K562 (cell line): ENCODE results near the gene NSMF. TPM values are rescaled to one million over a fixed set of nuclear protein-coding genes. Genes with fewer than 3 reads are reported as not detected.

ENCODE experiments used
- ATAC-seq: fragments of 200-7000 bp; cut with Tn5 transposase; 3 replicates; pipeline ENCODE4 v1.9.1; 2020; ENCODE audit warnings: moderate library complexity
- BruUV-seq: library from RNA; stranded (reverse); fragments of 400-500 nt; replicated peaks from 2 replicates; lab custom pipeline; 2021; lab: Mats Ljungman, UMichigan
- CTCF ChIA-PET: fragments of 300-600 bp; formaldehyde crosslinking; extraction: SDS; loops from one replicate; lab custom pipeline; 2021; ENCODE audit warnings: low intra/inter-chr PET ratio; lab: Yijun Ruan, JAX
- POLR2A ChIA-PET: fragments of 300-600, 350-650 bp; sonication (Branson Sonifier 250); formaldehyde crosslinking; extraction: SDS; loops from one replicate; lab custom pipeline; 2021; ENCODE audit warnings: antibody characterized with exemption, inconsistent platforms; lab: Yijun Ruan, JAX
- DNase-seq, 4 experiments: peaks; one replicate each; pipeline versions ENCODE4 v3.0.0 to v3.0.0-alpha.2; 2011 to 2018; ENCODE audit warnings: low spot score in 3 of 4, mixed read lengths in 3 of 4; ENCODE audit errors: extremely low read depth in 1 of 4
- FAIRE-seq: peaks from 2 replicates; lab custom pipeline; 2011; peaks lifted over from hg19 to GRCh38; lab: Jason Lieb, UNC
- H2AFZ ChIP-seq: 2 replicates; pipeline ENCODE4 v1.6.0; 2011; ENCODE audit warnings: low read depth, low read length, control low read depth, inconsistent platforms
- H3K27ac ChIP-seq: fragments of 200-600 bp; 3 replicates; pipeline ENCODE4 v1.8.0; 2011; ENCODE audit warnings: low read depth, mild to moderate bottlenecking, control low read depth, inconsistent platforms, low read length, moderate library complexity, mixed read lengths; ENCODE audit errors: extremely low read depth
- H3K27me3 ChIP-seq, 2 experiments: fragments of 300-600 bp in 1 of 2; 2 replicates in 1 of 2; 3 replicates in 1 of 2; pipeline versions ENCODE4 v1.6.0 to v1.8.0; 2011; ENCODE audit warnings: inconsistent platforms in 2 of 2, low read length in 2 of 2, mild to moderate bottlenecking in 1 of 2, mixed read lengths in 1 of 2, moderate library complexity in 1 of 2; ENCODE audit not compliant: control insufficient read depth in 2 of 2, insufficient read depth in 2 of 2
- H3K36me3 ChIP-seq: fragments of 300-600 bp; 3 replicates; pipeline ENCODE4 v1.8.0; 2011; ENCODE audit warnings: mild to moderate bottlenecking, low read length, inconsistent platforms; ENCODE audit not compliant: control insufficient read depth, insufficient read depth
- H3K4me1 ChIP-seq, 2 experiments: fragments of 200-600 bp in 1 of 2; replicated peaks in 1 of 2; 2 replicates in 1 of 2; 3 replicates in 1 of 2; pipeline versions ENCODE4 v1.5.1 to v1.8.0; 2011; ENCODE audit warnings: inconsistent platforms in 2 of 2, low read length in 2 of 2, mild to moderate bottlenecking in 1 of 2, mixed read lengths in 1 of 2, moderate library complexity in 1 of 2; ENCODE audit not compliant: control insufficient read depth in 2 of 2, insufficient read depth in 2 of 2
- H3K4me2 ChIP-seq: 2 replicates; pipeline ENCODE4 v1.6.1; 2011; ENCODE audit warnings: low read length, control low read depth, inconsistent platforms, mixed read lengths; ENCODE audit not compliant: insufficient read depth
- H3K4me3 ChIP-seq: fragments of 200-600 bp; sonication (generic), shearing (Covaris generic); 2 replicates; pipeline ENCODE4 v1.5.1; 2016; ENCODE audit warnings: control low read depth, inconsistent platforms
- H3K79me2 ChIP-seq: fragments of 200-600 bp; 3 replicates; pipeline ENCODE4 v1.8.0; 2011; ENCODE audit warnings: low read length, inconsistent platforms; ENCODE audit not compliant: control insufficient read depth, insufficient read depth
- H3K9ac ChIP-seq, 2 experiments: 2 replicates each; pipeline versions ENCODE4 v1.6.0 to v1.6.1; 2011; ENCODE audit warnings: low read depth in 2 of 2, low read length in 2 of 2, control low read depth in 1 of 2, inconsistent platforms in 1 of 2, mild to moderate bottlenecking in 1 of 2, mixed read lengths in 1 of 2; ENCODE audit not compliant: insufficient read depth in 1 of 2
- H3K9me1 ChIP-seq: one replicate; pipeline ENCODE4 v1.6.0; 2011; ENCODE audit warnings: inconsistent platforms, mild to moderate bottlenecking, low read length, moderate library complexity; ENCODE audit not compliant: control insufficient read depth, insufficient read depth
- H3K9me3 ChIP-seq: replicated peaks from 2 replicates; pipeline ENCODE4 v1.5.1; 2011; ENCODE audit warnings: low read depth, low read length, inconsistent platforms; ENCODE audit not compliant: control insufficient read depth, insufficient read depth
- H4K20me1 ChIP-seq: replicated peaks from 2 replicates; pipeline ENCODE4 v1.6.1; 2011; ENCODE audit warnings: low read length, inconsistent platforms, mixed read lengths; ENCODE audit not compliant: control insufficient read depth, insufficient read depth
- CC2D1A ChIP-seq: fragments of 450-650 bp; IDR thresholded peaks from 2 replicates; pipeline ENCODE4 v1.6.1; 2017; ENCODE audit warnings: mild to moderate bottlenecking
- DACH1 ChIP-seq: fragments of 450-650 bp; IDR thresholded peaks from 2 replicates; pipeline ENCODE4 v1.6.1; 2018; ENCODE audit not compliant: partially characterized antibody
- EP300 ChIP-seq: IDR thresholded peaks from 2 replicates; pipeline ENCODE4 v1.6.1; 2012; ENCODE audit warnings: low read length, improper control_type of control experiment
- GABPB1 ChIP-seq: sonication (generic); formaldehyde crosslinking; IDR thresholded peaks from 2 replicates; pipeline ENCODE4 v1.8.0; 2022; ENCODE audit warnings: mild to moderate bottlenecking, missing genetic modification reagents
- GTF2A2 ChIP-seq: IDR thresholded peaks from 2 replicates; pipeline ENCODE4 v1.6.1; 2016; ENCODE audit warnings: mild to moderate bottlenecking, missing genetic modification characterization, missing compliant biosample characterization
- HDGF ChIP-seq: fragments of 450-650 bp; IDR thresholded peaks from 2 replicates; pipeline ENCODE4 v1.6.1; 2016
- HNRNPLL ChIP-seq: fragments of 200-400 bp; formaldehyde crosslinking; IDR thresholded peaks from 2 replicates; pipeline ENCODE4 v1.6.1; 2017; ENCODE audit warnings: low read length, low read depth, mild to moderate bottlenecking; ENCODE audit not compliant: poor library complexity, severe bottlenecking
- L3MBTL2 ChIP-seq: fragments of 450-650 bp; IDR thresholded peaks from 2 replicates; pipeline ENCODE4 v1.6.1; 2016; ENCODE audit warnings: mild to moderate bottlenecking, moderate library complexity
- NRF1 ChIP-seq, 2 experiments: fragments of 450-650 bp; IDR thresholded peaks in 1 of 2; conservative IDR thresholded peaks in 1 of 2; 2 replicates each; pipeline ENCODE4 v1.6.1; 2014; ENCODE audit warnings: mild to moderate bottlenecking in 2 of 2
- RCOR1 ChIP-seq, 2 experiments: IDR thresholded peaks; 2 replicates each; pipeline ENCODE4 v1.6.1; 2012; ENCODE audit warnings: low read depth in 2 of 2, low read length in 2 of 2, borderline replicate concordance in 1 of 2, improper control_type of control experiment in 1 of 2
- SFPQ ChIP-seq: fragments of 200-400 bp; formaldehyde crosslinking; IDR thresholded peaks from 2 replicates; pipeline ENCODE4 v1.6.1; 2017; ENCODE audit warnings: mild to moderate bottlenecking, low read depth, low read length, moderate library complexity
- SMC3 ChIP-seq: conservative IDR thresholded peaks from 2 replicates; pipeline ENCODE4 v1.6.1; 2011; ENCODE audit warnings: low read depth, low read length, improper control_type of control experiment; ENCODE audit not compliant: insufficient read depth
- TCF3 ChIP-seq: sonication (generic); formaldehyde crosslinking; IDR thresholded peaks from 2 replicates; pipeline ENCODE4 v1.4.0; 2020; ENCODE audit warnings: mild to moderate bottlenecking, missing genetic modification reagents
- THAP12 ChIP-seq: fragments of 250-450 bp; sonication (Bioruptor Pico); IDR thresholded peaks from 2 replicates; pipeline ENCODE4 v1.9.0; 2021; ENCODE audit warnings: mild to moderate bottlenecking, inconsistent platforms
- ZBTB7A ChIP-seq: IDR thresholded peaks from 2 replicates; pipeline ENCODE4 v1.6.1; 2011; ENCODE audit warnings: low read depth, mild to moderate bottlenecking, low read length, moderate library complexity, borderline replicate concordance; ENCODE audit not compliant: control insufficient read depth
- ZNF23 ChIP-seq: fragments of 250-450 bp; sonication (Bioruptor Pico); IDR thresholded peaks from 2 replicates; pipeline ENCODE4 v1.4.0; 2020; ENCODE audit warnings: mild to moderate bottlenecking
- WGBS: fragments of 100-300 bp; shearing (Covaris generic); methylation state at CpG from one replicate; pipeline ENCODE4 v1.1.6; 2016; ENCODE audit warnings: low coverage, mixed read lengths; ENCODE audit not compliant: insufficient coverage; ENCODE audit errors: missing lambda C conversion rate; 5-methylcytosine and 5-hydroxymethylcytosine counted together
- in situ Hi-C: fragments of 300-500 bp; cut with MboI; formaldehyde crosslinking; loops from 4 replicates; pipeline ENCODE4 v1.15.0; 2018; ENCODE audit warnings: inconsistent platforms, mixed read lengths
- intact Hi-C: fragments of 100-400 bp; cut with micrococcal nuclease; formaldehyde crosslinking; loops from 2 replicates; pipeline ENCODE4 v1.14.2; 2022
- polyA plus RNA-seq, 8 experiments: library from polyadenylated mRNA; depleted of rRNA in 4 of 8; stranded (reverse) in 5 of 8; unstranded in 3 of 8; fragments of >200 nt; fragmentation: Nextera tagmentation in 2 of 8; fragmentation: Illumina TruSeq in 1 of 8; extraction: Ambion mirVana in 2 of 8; extraction: Trizol in 1 of 8; gene quantifications; 2 replicates each; pipeline versions ENCODE4 v1.2.1 to v1.2.3, GENCODE V29; 2011 to 2014; ENCODE audit warnings: inconsistent platforms in 1 of 8, missing spikeins in 1 of 8
- total RNA-seq, 7 experiments: library from RNA; depleted of rRNA in 6 of 7; stranded (reverse); fragments of >200 nt in 6 of 7; fragmentation: Illumina TruSeq in 2 of 7; extraction: Trizol in 2 of 7; gene quantifications; 2 replicates each; pipeline versions ENCODE4 v1.2.1 to v1.2.3, GENCODE V29; 2011 to 2021; ENCODE audit warnings: low replicate concordance in 1 of 7

NSMF gene
- total and polyA plus RNA-seq, 9 of the 15 experiments (the other 6 are each of a cell fraction or from before 2014, with no cell fraction given) = 0.20 to 82.7 (median 29.3) TPM

- TF ChIP-seq SFPQ (no peak), CC2D1A (no peak), DACH1 (no peak), GTF2A2 (tag) (no peak), ZNF23 (CRISPR knock-in tag) (no peak), EP300 (no peak)
These were observed 3.4 kb upstream of the NSMF start (continued) for GRCh38 chr9:137462396-137462985.

- peaks cover 12% of the 10 kb centered on the region; the same call in 1 of the 3 replicates for H3K36me3 ChIP-seq
- H3K9me1 ChIP-seq = no peaks in the 10 kb centered on the region
- in situ Hi-C loops (no loop called here), intact Hi-C loops (loop anchor here (2.0 kb wide), 1 partner anchor 31 kb away; no protein-coding TSS in a partner anchor)
- no peaks in the 10 kb centered on the region for H3K27me3 ChIP-seq
- peak overlapping the region; percentile 86 for H2AFZ ChIP-seq
- BruUV-seq = no TSS peak
- ATAC-seq (peak; percentile 96), FAIRE-seq (peak; percentile 99), DNase-seq (peak; percentile 92 to 95 (median 94))
- ChIA-PET POLR2A (interaction anchor here (0.6 to 1.5 kb wide), 4 partner anchors 9 to 756 kb away, joined by 3 to 6 read pairs (median 4); no protein-coding TSS in a partner anchor), CTCF (no interaction called here)
- H3K9me3 ChIP-seq = no peaks in the 10 kb centered on the region
- peaks cover 17 to 95% of the 10 kb centered on the region in 2 experiments for H3K4me1 ChIP-seq
- H3K27ac ChIP-seq = no peak overlapping the region
- H3K79me2 ChIP-seq = peaks cover 12% of the 10 kb centered on the region
- H3K4me3 ChIP-seq = peak overlapping the region; percentile 32
- no peaks in the 10 kb centered on the region for H4K20me1 ChIP-seq
- 4% methylated on average over 31 of the region's 52 CpGs for WGBS
- peak overlapping the region; percentile 75 for H3K4me2 ChIP-seq
- H3K9ac ChIP-seq = peak overlapping the region in 1 of 2 experiments; percentile 97; a peak in 2 of 4 replicates
- TF ChIP-seq GABPB1 (CRISPR knock-in tag) (peak; percentile 45; the same call in 1 of the 2 replicates), ZBTB7A (0 out of 2 replicates have a peak, but pooled peaks have one; percentile 27), HDGF (0 out of 2 replicates have a peak, but pooled peaks have one; percentile 33), TCF3 (CRISPR knock-in tag) (no peak), RCOR1 (IDR thresholded peaks at IDR 0.05; ENCODE audit: borderline replicate concordance in 1 of 2, low read depth in 2 of 2, low read length in 2 of 2) (peak in 1 of 2 experiments; percentile 72; a peak in 1 of 4 replicates), L3MBTL2 (peak; percentile 65), HNRNPLL (peak; percentile 62), THAP12 (no peak), NRF1 (conservative IDR thresholded peaks at IDR 0.05 in 1 of 2, IDR thresholded peaks at IDR 0.05 in 1 of 2) (peak; percentile 78 to 80), SMC3 (peak; percentile 27; the same call in 1 of the 2 replicates)
These were observed 2.7 kb upstream of the NSMF start for GRCh38 chr9:137461663-137462395.
